DOHH2 (cell line): Measurements from ENCODE around the gene EIF2S2.

Experiments used
- EZH2phosphoT487 ChIP-seq: fragments of 200-600 bp; sonication (generic); IDR thresholded peaks from 2 replicates; pipeline ENCODE4 v1.6.1; 2017; ENCODE audit warnings: borderline replicate concordance, mild to moderate bottlenecking, antibody characterized with exemption, low read length, moderate library complexity, mixed read lengths
- TF ChIP-seq, protein P1 (sequence below): fragments of 200-600 bp; sonication (generic); IDR thresholded peaks from one replicate; pipeline ENCODE4 v1.5.1; 2014; ENCODE audit warnings: antibody characterized with exemption, mild to moderate bottlenecking, low read depth, low read length; ENCODE audit not compliant: poor library complexity, severe bottlenecking

- no peak for TF ChIP-seq EZH2phosphoT487
- TF ChIP-seq, protein P1, sequence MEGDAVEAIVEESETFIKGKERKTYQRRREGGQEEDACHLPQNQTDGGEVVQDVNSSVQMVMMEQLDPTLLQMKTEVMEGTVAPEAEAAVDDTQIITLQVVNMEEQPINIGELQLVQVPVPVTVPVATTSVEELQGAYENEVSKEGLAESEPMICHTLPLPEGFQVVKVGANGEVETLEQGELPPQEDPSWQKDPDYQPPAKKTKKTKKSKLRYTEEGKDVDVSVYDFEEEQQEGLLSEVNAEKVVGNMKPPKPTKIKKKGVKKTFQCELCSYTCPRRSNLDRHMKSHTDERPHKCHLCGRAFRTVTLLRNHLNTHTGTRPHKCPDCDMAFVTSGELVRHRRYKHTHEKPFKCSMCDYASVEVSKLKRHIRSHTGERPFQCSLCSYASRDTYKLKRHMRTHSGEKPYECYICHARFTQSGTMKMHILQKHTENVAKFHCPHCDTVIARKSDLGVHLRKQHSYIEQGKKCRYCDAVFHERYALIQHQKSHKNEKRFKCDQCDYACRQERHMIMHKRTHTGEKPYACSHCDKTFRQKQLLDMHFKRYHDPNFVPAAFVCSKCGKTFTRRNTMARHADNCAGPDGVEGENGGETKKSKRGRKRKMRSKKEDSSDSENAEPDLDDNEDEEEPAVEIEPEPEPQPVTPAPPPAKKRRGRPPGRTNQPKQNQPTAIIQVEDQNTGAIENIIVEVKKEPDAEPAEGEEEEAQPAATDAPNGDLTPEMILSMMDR = no peak
Measured at GRCh38 chr20:34078540-34078939, 33.5 kb downstream of the EIF2S2 start.
